Measurements from ENCODE around the gene SHLD3.

- TF ChIP-seq, protein P1, sequence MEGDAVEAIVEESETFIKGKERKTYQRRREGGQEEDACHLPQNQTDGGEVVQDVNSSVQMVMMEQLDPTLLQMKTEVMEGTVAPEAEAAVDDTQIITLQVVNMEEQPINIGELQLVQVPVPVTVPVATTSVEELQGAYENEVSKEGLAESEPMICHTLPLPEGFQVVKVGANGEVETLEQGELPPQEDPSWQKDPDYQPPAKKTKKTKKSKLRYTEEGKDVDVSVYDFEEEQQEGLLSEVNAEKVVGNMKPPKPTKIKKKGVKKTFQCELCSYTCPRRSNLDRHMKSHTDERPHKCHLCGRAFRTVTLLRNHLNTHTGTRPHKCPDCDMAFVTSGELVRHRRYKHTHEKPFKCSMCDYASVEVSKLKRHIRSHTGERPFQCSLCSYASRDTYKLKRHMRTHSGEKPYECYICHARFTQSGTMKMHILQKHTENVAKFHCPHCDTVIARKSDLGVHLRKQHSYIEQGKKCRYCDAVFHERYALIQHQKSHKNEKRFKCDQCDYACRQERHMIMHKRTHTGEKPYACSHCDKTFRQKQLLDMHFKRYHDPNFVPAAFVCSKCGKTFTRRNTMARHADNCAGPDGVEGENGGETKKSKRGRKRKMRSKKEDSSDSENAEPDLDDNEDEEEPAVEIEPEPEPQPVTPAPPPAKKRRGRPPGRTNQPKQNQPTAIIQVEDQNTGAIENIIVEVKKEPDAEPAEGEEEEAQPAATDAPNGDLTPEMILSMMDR (IDR thresholded peaks at IDR 0.05; ENCODE audit: insufficient read depth, low read depth, low read length) = no peak
- no peak for TF ChIP-seq EZH2 (IDR thresholded peaks at IDR 0.05; ENCODE audit: insufficient read depth, low read length)
Observed at GRCh38 chr5:65640240-65640639, 15.4 kb downstream of the SHLD3 start.

Measured in astrocyte (in vitro differentiated cells and primary cell).